ENCODE results near the gene F2.
"Not testable (repeated sequence)": the region's sequence is repeated elsewhere in the genome, so short reads cannot be mapped to it uniquely, and the experiment has no call there.

GRCh38 chr11:46670521-46670920, 48.5 kb upstream of the F2 start:
- not testable (repeated sequence) for TF ChIP-seq CTCF (conservative IDR thresholded peaks at IDR 0.05; ENCODE audit: low read depth, low read length); EZH2 (IDR thresholded peaks at IDR 0.05; ENCODE audit: low read length, unreplicated experiment)

All from PC-3 (cell line).